Fibroblast of pulmonary artery (primary cell): Measurements from ENCODE around the gene CPPED1.
A peak's percentile ranks its signal among the peaks of the same experiment; 100 is the strongest.

Experiments used
- DNase-seq: peaks from one replicate; pipeline ENCODE4 v3.0.0-alpha.2; 2010; ENCODE audit warnings: low read depth
- H3K4me3 ChIP-seq: replicated peaks from 2 replicates; pipeline ENCODE4 v1.5.1; 2011; ENCODE audit warnings: low read depth, mild to moderate bottlenecking, control low read depth, low read length, moderate library complexity
- TF ChIP-seq, protein P1 (sequence below): IDR thresholded peaks from 2 replicates; pipeline ENCODE4 v1.5.1; 2011; ENCODE audit warnings: mild to moderate bottlenecking, control low read depth, low read length, inconsistent platforms; ENCODE audit errors: missing control alignments

Gene CPPED1

DNA sequence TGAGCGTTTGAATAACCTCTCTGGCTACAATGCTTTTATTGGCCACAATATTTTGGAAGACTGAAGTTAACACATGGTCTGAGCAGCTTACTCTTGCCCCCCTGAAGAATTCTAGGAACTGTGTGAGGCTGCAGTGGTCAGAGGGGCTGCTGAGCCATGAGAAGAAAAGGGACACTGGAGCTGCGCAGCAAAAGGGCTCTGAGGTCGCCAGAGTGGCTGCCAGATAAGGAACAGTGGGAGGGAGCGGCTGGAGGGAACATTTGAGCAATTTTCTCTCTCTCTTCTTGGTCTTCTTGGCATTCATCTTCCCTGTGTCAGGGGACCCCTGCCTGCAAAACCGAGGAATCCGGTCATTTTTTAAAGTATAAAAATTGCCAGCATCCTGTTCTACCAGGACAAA, 66.1 kb downstream of the CPPED1 start:
- TF ChIP-seq, protein P1, sequence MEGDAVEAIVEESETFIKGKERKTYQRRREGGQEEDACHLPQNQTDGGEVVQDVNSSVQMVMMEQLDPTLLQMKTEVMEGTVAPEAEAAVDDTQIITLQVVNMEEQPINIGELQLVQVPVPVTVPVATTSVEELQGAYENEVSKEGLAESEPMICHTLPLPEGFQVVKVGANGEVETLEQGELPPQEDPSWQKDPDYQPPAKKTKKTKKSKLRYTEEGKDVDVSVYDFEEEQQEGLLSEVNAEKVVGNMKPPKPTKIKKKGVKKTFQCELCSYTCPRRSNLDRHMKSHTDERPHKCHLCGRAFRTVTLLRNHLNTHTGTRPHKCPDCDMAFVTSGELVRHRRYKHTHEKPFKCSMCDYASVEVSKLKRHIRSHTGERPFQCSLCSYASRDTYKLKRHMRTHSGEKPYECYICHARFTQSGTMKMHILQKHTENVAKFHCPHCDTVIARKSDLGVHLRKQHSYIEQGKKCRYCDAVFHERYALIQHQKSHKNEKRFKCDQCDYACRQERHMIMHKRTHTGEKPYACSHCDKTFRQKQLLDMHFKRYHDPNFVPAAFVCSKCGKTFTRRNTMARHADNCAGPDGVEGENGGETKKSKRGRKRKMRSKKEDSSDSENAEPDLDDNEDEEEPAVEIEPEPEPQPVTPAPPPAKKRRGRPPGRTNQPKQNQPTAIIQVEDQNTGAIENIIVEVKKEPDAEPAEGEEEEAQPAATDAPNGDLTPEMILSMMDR: no peak
- no peak overlapping the region for H3K4me3 ChIP-seq
- DNase-seq: no peak

DNA sequence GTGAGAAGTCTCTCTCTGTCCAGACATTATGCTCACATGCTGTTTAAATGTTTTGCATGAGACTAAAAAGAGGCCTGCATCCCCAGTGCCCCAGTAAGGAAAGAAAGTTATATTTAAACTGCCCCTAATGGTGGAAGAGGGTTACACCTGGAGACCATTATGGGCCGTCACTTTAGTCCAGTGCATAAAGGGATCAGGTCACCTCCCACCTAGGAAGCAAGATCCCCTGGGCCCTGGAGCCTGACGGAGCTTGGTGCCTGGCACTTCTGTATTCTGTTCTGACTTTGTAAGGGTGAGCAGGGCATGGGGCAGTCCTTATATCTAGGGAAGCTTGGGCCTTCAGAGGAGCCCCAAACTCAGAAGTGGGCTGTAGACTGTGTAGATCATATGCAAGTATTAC, 67.9 kb downstream of the CPPED1 start:
- no peak for DNase-seq
- no peak overlapping the region for H3K4me3 ChIP-seq
- TF ChIP-seq, protein P1: no peak

DNA sequence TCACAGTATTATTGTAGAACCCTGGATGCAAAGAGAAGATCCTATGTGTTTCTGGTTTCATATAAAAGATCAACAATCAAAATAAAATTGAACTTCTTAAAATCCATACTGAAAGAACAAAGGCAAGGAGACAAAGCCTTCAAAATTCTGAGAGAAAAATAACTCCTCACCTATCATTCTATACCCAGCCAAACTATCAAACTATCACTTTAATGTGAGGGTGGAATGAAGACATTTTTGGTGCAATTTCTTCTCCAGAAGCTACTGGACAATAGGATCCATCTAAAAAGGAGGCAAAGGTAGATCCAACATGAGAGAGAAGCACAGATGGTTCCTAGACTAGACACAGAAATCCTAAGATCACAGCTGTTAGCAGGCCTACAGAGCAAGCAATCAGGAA, 71.1 kb downstream of the CPPED1 start:
- DNase-seq: no peak
- H3K4me3 ChIP-seq: no peak overlapping the region
- TF ChIP-seq, protein P1: no peak

DNA sequence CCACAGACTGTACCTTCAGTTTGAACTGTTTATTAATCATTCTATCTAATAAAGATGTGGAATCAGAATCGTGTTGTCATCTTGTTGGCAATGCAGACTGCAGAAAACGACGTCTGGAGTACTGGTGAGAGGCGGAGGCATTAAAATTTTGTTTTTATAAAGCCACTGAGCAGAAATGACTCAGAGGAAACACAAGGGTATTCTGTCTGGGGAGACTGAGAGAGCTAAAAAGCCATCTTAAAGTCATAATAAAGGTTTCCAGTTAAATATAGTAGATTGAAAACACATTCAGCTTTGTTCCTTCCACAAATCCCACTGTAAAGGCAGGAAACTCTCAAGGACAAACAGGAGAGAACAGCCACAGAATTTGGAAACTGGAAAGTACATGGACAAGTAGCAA, 74.2 kb downstream of the CPPED1 start:
- DNase-seq: peak; percentile 50
- TF ChIP-seq, protein P1: no peak
- no peak overlapping the region for H3K4me3 ChIP-seq

GRCh38 chr16:12728469-12728868, 75.2 kb downstream of the CPPED1 start:
- H3K4me3 ChIP-seq: no peak overlapping the region
- DNase-seq: no peak
- TF ChIP-seq, protein P1: no peak

- no peak overlapping the region for H3K4me3 ChIP-seq
- no peak for DNase-seq
- TF ChIP-seq, protein P1: no peak
These were observed 79.5 kb downstream of the CPPED1 start for GRCh38 chr16:12724226-12724625.

GRCh38 chr16:12723681-12724080, 80.0 kb downstream of the CPPED1 start:
- no peak overlapping the region for H3K4me3 ChIP-seq
- no peak for DNase-seq
- TF ChIP-seq, protein P1: no peak
